ENCODE results near the gene SOCS7.

SOCS7 gene

GRCh38 chr17:38322897-38323296 is 28.7 kb upstream of the SOCS7 start:
- Mint-ChIP-seq H3K36me3 (ENCODE audit: low read depth) (peaks cover 35% of the 10 kb centered on the region), H3K27ac (no peak overlapping the region), H3K27me3 (ENCODE audit: low read depth) (no peaks in the 10 kb centered on the region), H3K4me1 (peaks cover 4% of the 10 kb centered on the region), H3K4me3 (no peak overlapping the region), H3K9me3 (no peaks in the 10 kb centered on the region)
- TF ChIP-seq CTCF (IDR thresholded peaks at IDR 0.05; ENCODE audit: unreplicated experiment in 3 of 3) = no peak

GRCh38 chr17:38324141-38324697 is 27.4 kb upstream of the SOCS7 start:
- Mint-ChIP-seq H3K36me3 (ENCODE audit: low read depth) (peaks cover 31% of the 10 kb centered on the region), H3K4me1 (peaks cover 4% of the 10 kb centered on the region), H3K4me3 (no peak overlapping the region), H3K27me3 (ENCODE audit: low read depth) (no peaks in the 10 kb centered on the region), H3K27ac (no peak overlapping the region), H3K9me3 (no peaks in the 10 kb centered on the region)
- TF ChIP-seq CTCF (IDR thresholded peaks at IDR 0.05; ENCODE audit: unreplicated experiment in 3 of 3) = no peak

- no peak overlapping the region for H3K4me3 Mint-ChIP-seq
- peaks cover 26% of the 10 kb centered on the region for H3K36me3 Mint-ChIP-seq (ENCODE audit: low read depth)
- peak overlapping the region in 1 of 3 experiments; percentile 8 for H3K27ac Mint-ChIP-seq
- no peak for TF ChIP-seq CTCF (IDR thresholded peaks at IDR 0.05; ENCODE audit: unreplicated experiment in 3 of 3)
- peaks cover 4% of the 10 kb centered on the region for H3K4me1 Mint-ChIP-seq
- no peaks in the 10 kb centered on the region for H3K27me3 Mint-ChIP-seq (ENCODE audit: low read depth)
- H3K9me3 Mint-ChIP-seq = no peaks in the 10 kb centered on the region
These were observed 26.9 kb upstream of the SOCS7 start for GRCh38 chr17:38324772-38325171.

- no peak for TF ChIP-seq CTCF (IDR thresholded peaks at IDR 0.05; ENCODE audit: unreplicated experiment in 3 of 3)
- Mint-ChIP-seq H3K9me3 (no peaks in the 10 kb centered on the region), H3K36me3 (ENCODE audit: low read depth) (peaks cover 23% of the 10 kb centered on the region)
These were observed 26.3 kb upstream of the SOCS7 start for GRCh38 chr17:38325221-38325851.

GRCh38 chr17:38326996-38327792 is 24.4 kb upstream of the SOCS7 start:
- Mint-ChIP-seq H3K27ac (no peak overlapping the region), H3K4me3 (no peak overlapping the region), H3K36me3 (ENCODE audit: low read depth) (peaks cover 11% of the 10 kb centered on the region), H3K9me3 (no peaks in the 10 kb centered on the region), H3K4me1 (peaks cover 4% of the 10 kb centered on the region), H3K27me3 (ENCODE audit: low read depth) (peaks cover 12% of the 10 kb centered on the region)
- TF ChIP-seq CTCF (IDR thresholded peaks at IDR 0.05; ENCODE audit: unreplicated experiment in 3 of 3) = no peak

More at GRCh38 chr17:38325221-38325851, 26.3 kb upstream of the SOCS7 start:
- Mint-ChIP-seq H3K27me3 (ENCODE audit: low read depth) (peaks cover 5% of the 10 kb centered on the region), H3K4me3 (no peak overlapping the region), H3K4me1 (peaks cover 4% of the 10 kb centered on the region), H3K27ac (peak overlapping the region in 1 of 3 experiments; percentile 8)

Measured in nephron (organoid).